Ovary (tissue), 3 donors: ENCODE measurements around the gene SCAPER.

Source experiments
- POLR2A ChIP-seq: fragments of 450-650 bp; IDR thresholded peaks from one replicate; pipeline ENCODE4 v1.6.1; 2017; ENCODE audit warnings: antibody characterized with exemption, mild to moderate bottlenecking, moderate library complexity
- TF ChIP-seq, protein P1 (sequence below), 3 donors: fragments of 450-650 bp in 2 of 3; fragments of 200-600 bp in 1 of 3; IDR thresholded peaks; one replicate each; pipeline versions ENCODE4 v1.5.1 to v1.8.0; 2016 to 2022; ENCODE audit warnings: antibody characterized with exemption in 3 of 3, mild to moderate bottlenecking in 1 of 3
- donor health status: DM: no; HTN: no; CAD: no.

DNA sequence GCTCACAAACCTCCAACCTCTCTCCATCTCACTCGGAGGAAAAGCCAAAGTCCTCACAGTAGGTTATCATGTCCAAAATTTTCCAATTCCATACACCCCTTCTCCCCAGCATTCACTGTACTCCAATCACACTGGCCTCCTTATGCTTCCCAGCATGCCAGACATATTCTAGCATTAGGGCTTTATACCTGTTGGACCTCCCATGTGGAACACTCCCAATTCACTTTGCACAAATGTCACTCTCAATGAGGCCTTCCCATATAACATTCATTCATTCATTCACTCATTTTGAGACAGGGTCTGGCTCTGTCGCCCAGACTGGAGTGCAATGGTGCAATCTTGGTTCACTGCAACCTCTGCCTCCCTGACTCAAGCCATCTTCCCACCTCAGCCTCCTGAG lies 19.9 kb downstream of the SCAPER start:
- TF ChIP-seq, protein P1, sequence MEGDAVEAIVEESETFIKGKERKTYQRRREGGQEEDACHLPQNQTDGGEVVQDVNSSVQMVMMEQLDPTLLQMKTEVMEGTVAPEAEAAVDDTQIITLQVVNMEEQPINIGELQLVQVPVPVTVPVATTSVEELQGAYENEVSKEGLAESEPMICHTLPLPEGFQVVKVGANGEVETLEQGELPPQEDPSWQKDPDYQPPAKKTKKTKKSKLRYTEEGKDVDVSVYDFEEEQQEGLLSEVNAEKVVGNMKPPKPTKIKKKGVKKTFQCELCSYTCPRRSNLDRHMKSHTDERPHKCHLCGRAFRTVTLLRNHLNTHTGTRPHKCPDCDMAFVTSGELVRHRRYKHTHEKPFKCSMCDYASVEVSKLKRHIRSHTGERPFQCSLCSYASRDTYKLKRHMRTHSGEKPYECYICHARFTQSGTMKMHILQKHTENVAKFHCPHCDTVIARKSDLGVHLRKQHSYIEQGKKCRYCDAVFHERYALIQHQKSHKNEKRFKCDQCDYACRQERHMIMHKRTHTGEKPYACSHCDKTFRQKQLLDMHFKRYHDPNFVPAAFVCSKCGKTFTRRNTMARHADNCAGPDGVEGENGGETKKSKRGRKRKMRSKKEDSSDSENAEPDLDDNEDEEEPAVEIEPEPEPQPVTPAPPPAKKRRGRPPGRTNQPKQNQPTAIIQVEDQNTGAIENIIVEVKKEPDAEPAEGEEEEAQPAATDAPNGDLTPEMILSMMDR (IDR thresholded peaks at IDR 0.05) = no peak
- no peak for TF ChIP-seq POLR2A
